NCI-H446 treated with DMSO at 0.1 percent for 48 hours (cell line): ENCODE data around the gene TRIM66.
A peak's percentile ranks its signal among the peaks of the same experiment; 100 is the strongest.

Source experiments
- DNase-seq: peaks from one replicate; lab custom pipeline; 2025; lab: John Stamatoyannopoulos, UW

Gene TRIM66

GRCh38 chr11:8713760-8714454 is 31.4 kb upstream of the TRIM66 start:
- DNase-seq: no peak

- DNase-seq: no peak
Measured at GRCh38 chr11:8712506-8712905, 30.0 kb upstream of the TRIM66 start.

- DNase-seq: no peak
Measured at GRCh38 chr11:8711895-8712442, 29.5 kb upstream of the TRIM66 start.

- DNase-seq: no peak
Measured at GRCh38 chr11:8709777-8710176, 27.3 kb upstream of the TRIM66 start.

GRCh38 chr11:8709002-8709672 is 26.7 kb upstream of the TRIM66 start:
- peak; percentile 55 for DNase-seq

GRCh38 chr11:8707541-8708191 is 25.2 kb upstream of the TRIM66 start:
- peak; percentile 52 for DNase-seq

- no peak for DNase-seq
Measured at GRCh38 chr11:8706673-8707432, 24.4 kb upstream of the TRIM66 start.

- DNase-seq: no peak
Measured at GRCh38 chr11:8705146-8705545, 22.7 kb upstream of the TRIM66 start.

- DNase-seq: no peak
Measured at GRCh38 chr11:8704136-8704535, 21.7 kb upstream of the TRIM66 start.

- no peak for DNase-seq
Measured at GRCh38 chr11:8702598-8702915, 20.1 kb upstream of the TRIM66 start.

GRCh38 chr11:8701891-8702597 is 19.6 kb upstream of the TRIM66 start:
- DNase-seq: no peak

GRCh38 chr11:8699903-8700302 is 17.4 kb upstream of the TRIM66 start:
- no peak for DNase-seq

GRCh38 chr11:8698917-8699441 is 16.5 kb upstream of the TRIM66 start:
- DNase-seq: no peak

- DNase-seq: no peak
Measured at GRCh38 chr11:8698379-8698851, 15.9 kb upstream of the TRIM66 start.

GRCh38 chr11:8697054-8697453 is 14.6 kb upstream of the TRIM66 start:
- DNase-seq: no peak

GRCh38 chr11:8694137-8694536 is 11.7 kb upstream of the TRIM66 start:
- no peak for DNase-seq

GRCh38 chr11:8693555-8693954 is 11.1 kb upstream of the TRIM66 start:
- no peak for DNase-seq

GRCh38 chr11:8693010-8693551 is 10.6 kb upstream of the TRIM66 start:
- no peak for DNase-seq

- DNase-seq: no peak
Measured at GRCh38 chr11:8692417-8692816, 10.0 kb upstream of the TRIM66 start.

GRCh38 chr11:8691601-8692000 is 9.1 kb upstream of the TRIM66 start:
- no peak for DNase-seq
